Activated CD4-positive, alpha-beta T cell treated with anti-CD3 and anti-CD28 coated beads for 48 hours (primary cell): ENCODE measurements around the gene SLIT1.

Source experiments
- DNase-seq: peaks from one replicate; pipeline ENCODE4 v3.0.0-alpha.2; 2020

Gene SLIT1

DNA sequence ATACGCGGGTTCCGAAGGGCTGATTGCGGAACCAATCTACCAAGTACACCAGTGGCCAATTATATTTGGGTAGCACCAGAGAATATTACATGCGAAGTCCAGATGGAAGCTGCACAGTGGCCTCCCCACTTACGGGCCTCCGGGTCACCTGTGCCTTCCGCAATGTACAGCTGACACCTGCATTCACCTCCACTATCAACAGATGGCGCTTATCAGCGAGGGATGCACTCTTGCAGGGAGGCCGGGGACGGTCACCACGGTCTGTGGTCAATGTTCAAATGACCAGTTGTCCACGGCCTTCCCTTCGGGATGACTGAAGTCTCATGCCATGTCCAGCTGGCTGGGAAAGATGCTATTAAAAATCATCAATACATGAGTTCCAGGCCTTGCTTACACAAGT is 47.6 kb downstream of the SLIT1 start:
- DNase-seq, result no peak

DNA sequence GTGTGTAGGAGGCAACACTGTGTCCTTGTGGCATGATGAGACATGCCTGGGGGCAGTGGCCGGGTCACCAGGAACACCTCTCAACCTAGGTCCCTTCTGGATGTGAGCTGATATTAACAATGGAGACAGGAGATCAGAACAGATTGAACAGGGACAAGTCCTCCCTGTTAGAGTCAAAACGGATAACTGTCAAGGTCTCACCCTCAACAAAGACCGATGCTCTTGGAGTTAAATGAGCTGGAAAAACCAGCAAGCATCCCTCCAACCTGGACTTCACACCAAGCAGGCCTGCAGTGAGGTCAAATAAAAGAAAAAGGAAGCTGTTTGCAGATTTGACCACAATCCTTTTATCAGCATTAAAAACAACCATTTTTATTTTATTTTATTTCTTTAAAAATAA is 49.0 kb downstream of the SLIT1 start:
- no peak for DNase-seq

DNA sequence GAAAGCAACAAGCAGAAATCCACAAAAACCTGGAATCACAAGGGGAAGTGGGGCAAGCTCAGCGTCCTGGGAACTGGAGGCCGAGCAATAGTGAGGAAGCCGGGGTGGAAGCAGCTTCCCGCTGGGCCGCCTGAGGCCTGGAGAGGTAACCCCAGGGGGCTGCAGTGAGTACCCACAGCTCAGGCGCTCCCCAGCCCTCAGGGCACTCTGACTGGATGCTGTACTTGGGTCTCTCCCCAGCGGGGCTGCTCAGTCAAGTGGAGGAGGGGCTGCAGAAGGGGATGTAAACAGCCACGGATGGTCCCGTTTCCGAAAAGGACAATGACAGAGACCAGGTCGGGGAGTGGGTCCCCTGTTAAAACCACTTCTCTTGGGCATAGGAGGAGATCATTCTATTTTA is 50.3 kb downstream of the SLIT1 start:
- no peak for DNase-seq

DNA sequence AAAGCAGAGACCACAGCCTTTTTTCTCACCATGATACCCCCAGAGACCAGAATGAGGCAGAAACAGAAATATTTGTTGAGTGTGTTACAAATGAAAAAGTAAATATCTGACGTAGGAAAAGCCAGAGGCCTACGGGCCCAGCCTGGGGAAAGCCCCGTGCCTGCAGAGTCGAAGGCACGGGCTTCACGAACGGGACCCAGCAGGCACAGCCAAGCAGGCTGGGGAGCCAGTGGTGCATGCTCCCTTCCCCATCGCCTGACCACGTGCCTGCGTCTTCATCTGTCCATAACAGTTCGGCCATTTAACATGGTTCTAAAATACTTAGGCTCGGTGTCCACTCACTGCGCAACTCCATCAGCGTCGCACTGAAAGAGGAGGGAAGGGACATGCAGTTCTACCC is 50.8 kb downstream of the SLIT1 start:
- DNase-seq, result no peak

DNA sequence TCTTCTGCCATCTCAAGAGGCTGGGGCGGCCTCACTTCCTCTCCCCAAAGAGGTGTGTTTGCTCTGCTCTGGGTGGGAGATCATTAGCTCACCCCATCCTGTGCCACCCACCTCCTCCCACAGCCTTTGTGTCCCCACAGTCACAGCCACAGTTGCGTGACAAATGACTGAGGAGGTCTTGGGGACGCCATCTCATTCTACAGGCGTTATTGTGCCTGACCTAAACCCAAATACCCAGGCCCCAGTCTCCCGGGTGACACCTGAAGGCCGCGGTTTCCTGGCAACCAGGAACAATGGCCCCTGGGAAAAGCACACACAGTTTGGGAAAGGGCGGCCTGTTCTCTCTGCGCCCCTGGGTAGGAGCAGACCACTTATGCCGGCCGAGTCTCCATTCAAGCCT is 51.6 kb downstream of the SLIT1 start:
- no peak for DNase-seq

DNA sequence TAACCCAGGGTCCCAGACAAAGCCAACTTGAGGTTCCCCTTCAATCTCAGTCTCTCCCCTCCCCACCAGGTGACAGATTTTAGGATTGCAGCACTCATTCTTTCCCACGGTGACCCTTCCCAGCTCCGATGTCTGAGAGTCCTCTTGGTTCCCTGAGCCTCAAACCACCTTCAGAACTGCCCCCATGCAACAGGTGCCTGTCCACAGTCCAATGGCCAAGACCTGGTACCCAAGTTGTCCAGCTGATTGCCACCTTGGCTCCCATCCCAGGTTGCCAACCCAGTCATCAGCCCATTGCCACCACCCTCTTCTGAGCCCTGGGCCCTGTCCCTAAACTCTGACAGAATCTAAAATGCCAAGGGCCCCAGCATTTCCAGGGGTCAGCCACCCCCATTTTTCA is 53.5 kb downstream of the SLIT1 start:
- DNase-seq, result no peak

- DNase-seq, result no peak
Observed at GRCh38 chr10:97131666-97132065, 54.1 kb downstream of the SLIT1 start.

GRCh38 chr10:97131181-97131628 is 54.6 kb downstream of the SLIT1 start:
- DNase-seq, result no peak

DNA sequence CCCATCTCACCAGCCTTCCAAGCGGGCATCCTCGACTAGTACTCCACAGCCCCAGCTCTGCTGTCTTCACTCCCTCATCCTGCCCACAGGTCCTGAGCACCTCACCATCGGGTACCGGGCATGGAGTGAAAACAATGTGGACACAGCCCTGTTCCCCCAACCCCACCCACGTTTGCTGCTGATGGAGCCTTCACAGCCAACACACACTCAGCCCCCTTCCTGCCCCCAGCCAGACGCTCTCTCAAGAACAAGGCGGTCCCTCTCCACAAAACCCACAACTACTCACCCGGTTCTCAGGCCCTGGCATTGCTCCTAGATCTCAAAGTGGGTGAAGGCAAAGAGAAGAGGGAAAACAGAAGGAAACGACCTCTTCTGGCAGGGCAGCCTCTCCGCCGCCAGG is 56.1 kb downstream of the SLIT1 start:
- no peak for DNase-seq

DNA sequence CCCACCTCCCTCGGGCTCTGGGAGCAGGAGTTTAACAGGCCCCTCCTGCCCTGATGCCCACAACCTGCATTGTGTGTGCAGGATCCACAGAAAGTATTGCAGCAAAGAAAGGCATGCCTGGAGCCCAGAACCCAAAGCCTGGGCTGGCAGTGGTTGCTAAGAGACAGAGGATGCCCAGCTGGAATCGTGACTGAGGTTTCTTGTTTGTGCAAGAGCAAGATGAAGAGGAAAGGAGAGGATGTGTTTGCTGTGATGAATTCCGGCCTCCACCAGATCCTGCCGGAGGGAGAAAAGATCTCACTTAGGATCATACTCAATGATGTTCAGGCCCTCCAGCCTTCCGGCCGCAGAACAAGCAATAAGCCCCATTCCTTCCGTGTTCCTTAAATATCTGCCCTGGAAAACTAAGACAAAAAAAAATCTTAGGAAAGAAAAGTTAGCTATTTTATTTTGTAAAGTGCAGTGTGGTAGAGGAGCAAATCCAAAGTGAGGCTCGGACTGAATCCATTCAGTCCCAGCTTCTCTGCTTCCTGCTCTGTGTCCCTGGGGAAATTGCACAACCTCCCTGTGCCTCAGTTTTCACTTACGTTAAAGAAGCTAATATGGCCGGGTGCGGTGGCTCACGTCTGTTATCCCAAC is 57.1 kb downstream of the SLIT1 start:
- no peak for DNase-seq

GRCh38 chr10:97128039-97128492 is 57.7 kb downstream of the SLIT1 start:
- DNase-seq, result no peak

DNA sequence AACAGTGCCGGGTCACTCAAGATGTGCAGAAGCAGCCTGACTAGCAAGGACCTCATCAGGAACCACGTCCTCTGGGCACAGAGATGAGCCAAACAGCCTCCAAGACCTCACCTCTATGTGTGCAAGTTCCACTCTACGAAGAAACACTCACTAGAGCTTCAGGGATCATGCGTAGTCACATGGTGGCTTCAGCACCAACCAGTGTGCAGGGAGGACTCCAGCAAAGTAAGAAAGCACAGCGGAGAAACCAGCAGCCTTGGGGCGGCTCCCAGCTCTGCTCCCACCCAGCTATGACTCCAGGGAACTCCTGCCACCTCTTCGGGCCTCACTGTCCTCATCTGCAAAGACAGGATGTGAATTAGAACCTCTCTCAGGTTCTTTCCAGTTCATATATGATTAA is 58.2 kb downstream of the SLIT1 start:
- no peak for DNase-seq

DNA sequence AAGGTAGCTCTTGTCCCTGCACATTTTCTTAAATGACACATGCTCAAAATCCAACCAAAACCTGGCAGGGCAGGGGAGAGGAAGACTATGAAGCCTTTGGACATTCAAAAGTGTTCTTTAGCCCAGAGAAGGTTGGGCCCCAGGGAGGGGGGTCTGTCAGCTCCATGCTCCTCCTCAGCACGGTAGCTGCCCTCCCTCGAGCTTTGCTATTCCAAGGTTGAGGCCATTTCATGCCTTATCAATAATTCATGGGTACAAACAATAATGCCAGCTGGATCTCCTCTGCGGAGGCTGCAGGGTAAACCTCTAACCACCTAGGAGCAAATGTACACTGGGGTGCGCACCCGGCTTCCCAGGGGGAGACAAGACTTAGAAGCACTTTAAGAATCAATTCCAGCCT is 61.5 kb downstream of the SLIT1 start:
- no peak for DNase-seq

- no peak for DNase-seq
Observed at GRCh38 chr10:97123765-97124164, 62.0 kb downstream of the SLIT1 start.

DNA sequence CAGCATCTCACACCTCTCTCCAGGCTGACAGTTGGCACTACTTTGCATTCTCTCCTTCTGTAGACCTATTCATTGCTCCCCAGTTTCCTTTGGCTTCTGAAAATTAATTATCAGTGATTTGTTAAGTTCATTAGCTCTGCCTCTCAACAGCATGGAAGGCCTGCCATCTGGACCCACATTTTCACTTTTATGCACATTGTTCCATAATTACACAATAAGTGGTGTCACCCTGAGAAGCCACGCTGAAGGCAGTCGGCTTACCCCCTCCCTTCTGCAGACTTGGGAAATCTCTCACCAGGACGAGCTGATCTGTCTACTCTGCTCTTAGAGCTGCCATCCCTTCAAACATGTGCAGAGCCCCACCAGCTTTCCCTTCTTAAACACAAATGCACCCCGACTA is 64.7 kb downstream of the SLIT1 start:
- no peak for DNase-seq

DNA sequence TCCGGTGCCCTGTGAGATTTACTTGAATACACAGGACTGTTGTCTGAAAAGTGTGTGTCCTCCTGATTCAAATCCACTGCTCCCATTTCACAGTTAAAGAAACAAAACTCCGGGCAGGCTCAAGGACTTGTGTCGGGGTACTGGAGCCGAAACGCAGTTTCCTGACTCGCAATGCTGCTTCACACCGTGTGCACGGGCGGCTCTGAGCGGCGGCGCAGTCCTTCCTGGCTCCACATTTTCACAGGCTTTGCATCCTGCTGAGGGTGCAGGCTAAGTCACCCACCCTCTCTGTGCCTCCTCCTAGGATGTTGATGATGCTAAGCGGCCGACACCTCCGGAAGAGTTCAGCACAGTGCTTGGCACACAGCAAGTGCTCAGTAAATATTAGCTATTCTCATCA is 65.4 kb downstream of the SLIT1 start:
- no peak for DNase-seq

- DNase-seq, result no peak
Observed at GRCh38 chr10:97119058-97119745, 66.6 kb downstream of the SLIT1 start.

GRCh38 chr10:97117372-97117771 is 68.4 kb downstream of the SLIT1 start:
- no peak for DNase-seq

DNA sequence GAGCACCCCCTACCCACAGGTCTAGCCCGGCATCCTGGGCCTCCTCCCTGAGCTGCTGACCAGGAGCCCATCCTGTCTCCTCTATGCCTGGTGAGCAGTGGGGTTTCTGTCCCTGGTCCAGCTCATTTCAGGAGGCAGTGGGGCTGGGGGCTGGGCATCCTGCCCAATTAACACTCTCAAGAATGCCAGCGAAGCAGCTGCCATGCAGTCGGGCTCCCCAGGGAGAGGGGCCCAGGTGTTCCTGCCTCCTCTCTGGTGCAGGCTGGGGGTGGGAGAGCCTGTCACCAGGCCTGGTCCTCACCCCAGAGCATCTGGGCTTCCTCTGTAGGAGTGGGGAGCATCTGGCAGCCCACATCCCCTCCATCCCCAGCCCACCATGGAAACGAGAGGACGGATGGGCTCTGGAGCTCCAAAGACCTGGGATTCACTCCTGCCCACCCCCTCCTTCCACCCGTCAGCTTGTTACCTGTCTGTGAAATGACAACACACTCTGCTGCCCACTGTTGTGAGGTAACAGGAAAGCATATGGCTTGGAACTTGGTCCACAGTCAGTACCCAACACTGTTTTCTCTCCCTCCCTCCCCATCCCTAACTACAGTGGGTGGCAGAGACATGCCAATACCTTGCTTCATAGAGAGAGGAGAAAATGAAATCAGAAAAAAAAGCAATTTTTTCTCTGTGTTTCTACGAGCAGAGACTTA is 69.1 kb downstream of the SLIT1 start:
- DNase-seq, result no peak

DNA sequence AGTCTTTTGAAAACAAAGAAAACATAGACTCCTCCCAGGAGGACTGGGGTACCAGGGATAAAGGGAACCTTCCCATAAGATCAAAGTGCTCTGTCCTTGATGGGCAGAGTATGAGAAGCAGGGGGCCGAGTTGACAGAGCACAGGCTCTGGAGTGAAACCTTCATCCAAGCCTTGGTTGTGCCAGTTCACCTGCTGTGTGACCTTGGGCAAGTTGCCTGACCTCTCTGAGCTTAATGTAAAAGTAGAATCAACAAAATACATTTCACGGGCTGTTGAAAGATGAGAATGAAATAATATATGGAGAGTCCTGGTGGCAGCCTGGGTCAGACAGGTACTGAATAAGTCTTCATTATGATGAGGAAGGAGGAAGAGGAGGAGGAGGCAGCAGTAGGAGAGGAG is 69.9 kb downstream of the SLIT1 start:
- no peak for DNase-seq

- no peak for DNase-seq
Observed at GRCh38 chr10:97111615-97112014, 74.1 kb downstream of the SLIT1 start.

DNA sequence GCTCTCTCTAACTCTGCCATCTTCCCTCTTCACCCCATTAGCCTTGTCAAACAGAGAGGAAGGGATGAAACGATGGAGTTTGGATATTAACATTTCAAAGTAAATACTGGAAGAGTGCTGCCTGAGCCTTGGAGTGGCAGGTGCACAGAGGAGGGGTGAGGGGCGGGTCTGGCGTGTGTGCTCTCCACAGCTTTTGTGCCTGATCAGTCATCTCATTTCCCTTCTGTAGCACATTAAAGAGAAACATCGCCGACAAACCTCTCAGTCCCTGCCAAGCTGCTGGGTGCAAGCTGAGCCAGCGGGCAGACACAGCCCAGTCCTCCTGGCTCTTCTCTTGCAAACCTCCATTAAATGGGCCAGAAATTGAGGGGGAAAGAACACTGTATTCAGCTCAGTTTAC is 76.2 kb downstream of the SLIT1 start:
- DNase-seq, result no peak

- DNase-seq, result no peak
Observed at GRCh38 chr10:97107551-97107950, 78.2 kb downstream of the SLIT1 start.

DNA sequence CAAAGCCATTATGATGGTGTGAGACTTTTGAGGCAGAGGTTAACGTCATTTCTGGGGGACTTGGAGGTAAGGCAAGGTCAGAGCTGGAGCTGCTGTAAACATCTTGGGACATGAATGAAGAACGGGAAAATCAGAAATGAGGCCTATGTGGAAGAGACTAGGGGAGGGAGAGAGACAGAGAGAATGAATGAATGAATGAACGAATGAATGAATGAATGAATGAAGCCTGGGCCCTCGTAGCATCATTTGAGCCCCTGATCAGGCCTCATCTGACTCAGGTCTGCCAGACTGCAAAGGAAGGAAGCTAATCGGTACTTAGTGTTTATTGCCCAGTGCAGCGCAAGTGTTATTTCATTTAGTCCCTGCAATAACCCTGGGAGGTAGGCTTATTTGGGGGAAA is 79.6 kb downstream of the SLIT1 start:
- no peak for DNase-seq
